ENCODE measurements around the gene ZNF516. TPM values are rescaled to one million over a fixed set of nuclear protein-coding genes. Genes with fewer than 3 reads are reported as not detected.

The ZNF516 gene
- total RNA-seq, 1 donor: 16.3 TPM

GRCh38 chr18:76388261-76388660 lies 106.8 kb downstream of the ZNF516 start:
- no peak for DNase-seq (ENCODE audit: insufficient read length, low spot score, missing footprints)
- Histone ChIP-seq H3K4me2 (ENCODE audit: insufficient read depth, low read length) (no peak overlapping the region), H2AFZ (ENCODE audit: low read length) (no peak overlapping the region), H3K4me3 (ENCODE audit: insufficient read depth, low read length) (no peak overlapping the region), H4K20me1 (ENCODE audit: insufficient read depth, low read length) (peaks cover 67% of the 10 kb centered on the region), H3K27me3 (ENCODE audit: insufficient read depth, low read length) (no peaks in the 10 kb centered on the region), H3K27ac (ENCODE audit: low read depth, low read length) (no peak overlapping the region), H3K9me3 (ENCODE audit: low read depth, low read length) (no peaks in the 10 kb centered on the region), H3K36me3 (ENCODE audit: insufficient read depth, low read length) (no peaks in the 10 kb centered on the region), H3K4me1 (ENCODE audit: insufficient read depth, low read length) (no peaks in the 10 kb centered on the region), H3K79me2 (ENCODE audit: insufficient read depth, low read length) (peaks cover 56% of the 10 kb centered on the region)
- no peak for TF ChIP-seq CTCF (IDR thresholded peaks at IDR 0.05; ENCODE audit: extremely low read depth, low read depth, low read length)

GRCh38 chr18:76387608-76388007 lies 107.4 kb downstream of the ZNF516 start:
- H3K79me2 ChIP-seq (ENCODE audit: insufficient read depth, low read length): peaks cover 56% of the 10 kb centered on the region
- TF ChIP-seq CTCF (IDR thresholded peaks at IDR 0.05; ENCODE audit: extremely low read depth, low read depth, low read length): no peak
- DNase-seq (ENCODE audit: insufficient read length, low spot score, missing footprints): no peak
- no peaks in the 10 kb centered on the region for H3K27me3 ChIP-seq (ENCODE audit: insufficient read depth, low read length)
- H4K20me1 ChIP-seq (ENCODE audit: insufficient read depth, low read length): peaks cover 67% of the 10 kb centered on the region
- H3K4me1 ChIP-seq (ENCODE audit: insufficient read depth, low read length): no peaks in the 10 kb centered on the region
- no peak overlapping the region for H3K4me3 ChIP-seq (ENCODE audit: insufficient read depth, low read length)
- H3K9me3 ChIP-seq (ENCODE audit: low read depth, low read length): no peaks in the 10 kb centered on the region
- H2AFZ ChIP-seq (ENCODE audit: low read length): no peak overlapping the region
- no peak overlapping the region for H3K27ac ChIP-seq (ENCODE audit: low read depth, low read length)
- no peak overlapping the region for H3K4me2 ChIP-seq (ENCODE audit: insufficient read depth, low read length)
- no peaks in the 10 kb centered on the region for H3K36me3 ChIP-seq (ENCODE audit: insufficient read depth, low read length)

- TF ChIP-seq CTCF (IDR thresholded peaks at IDR 0.05; ENCODE audit: extremely low read depth, low read depth, low read length): no peak
- no peaks in the 10 kb centered on the region for H3K9me3 ChIP-seq (ENCODE audit: low read depth, low read length)
- H4K20me1 ChIP-seq (ENCODE audit: insufficient read depth, low read length): peaks cover 66% of the 10 kb centered on the region
- H2AFZ ChIP-seq (ENCODE audit: low read length): no peak overlapping the region
- no peaks in the 10 kb centered on the region for H3K36me3 ChIP-seq (ENCODE audit: insufficient read depth, low read length)
- no peaks in the 10 kb centered on the region for H3K4me1 ChIP-seq (ENCODE audit: insufficient read depth, low read length)
- H3K27me3 ChIP-seq (ENCODE audit: insufficient read depth, low read length): no peaks in the 10 kb centered on the region
- H3K27ac ChIP-seq (ENCODE audit: low read depth, low read length): no peak overlapping the region
- peaks cover 56% of the 10 kb centered on the region for H3K79me2 ChIP-seq (ENCODE audit: insufficient read depth, low read length)
- no peak overlapping the region for H3K4me2 ChIP-seq (ENCODE audit: insufficient read depth, low read length)
- no peak overlapping the region for H3K4me3 ChIP-seq (ENCODE audit: insufficient read depth, low read length)
- DNase-seq (ENCODE audit: insufficient read length, low spot score, missing footprints): no peak
These were observed 108.2 kb downstream of the ZNF516 start for GRCh38 chr18:76386886-76387285.

- Histone ChIP-seq H3K9me3 (ENCODE audit: low read depth, low read length) (no peaks in the 10 kb centered on the region), H3K79me2 (ENCODE audit: insufficient read depth, low read length) (peaks cover 50% of the 10 kb centered on the region)
These were observed 109.0 kb downstream of the ZNF516 start for GRCh38 chr18:76386071-76386470.

More at GRCh38 chr18:76386071-76386470, 109.0 kb downstream of the ZNF516 start:
- Histone ChIP-seq H3K27ac (ENCODE audit: low read depth, low read length) (no peak overlapping the region), H4K20me1 (ENCODE audit: insufficient read depth, low read length) (peaks cover 61% of the 10 kb centered on the region), H3K4me3 (ENCODE audit: insufficient read depth, low read length) (no peak overlapping the region), H3K27me3 (ENCODE audit: insufficient read depth, low read length) (no peaks in the 10 kb centered on the region), H3K36me3 (ENCODE audit: insufficient read depth, low read length) (no peaks in the 10 kb centered on the region), H2AFZ (ENCODE audit: low read length) (no peak overlapping the region), H3K4me1 (ENCODE audit: insufficient read depth, low read length) (no peaks in the 10 kb centered on the region), H3K4me2 (ENCODE audit: insufficient read depth, low read length) (no peak overlapping the region)
- TF ChIP-seq CTCF (IDR thresholded peaks at IDR 0.05; ENCODE audit: extremely low read depth, low read depth, low read length): no peak
- DNase-seq (ENCODE audit: insufficient read length, low spot score, missing footprints): no peak
